Rectal smooth muscle tissue (tissue), 1 donor: ENCODE results near the gene KIAA1755.

Experiments
- H3K27ac ChIP-seq: one replicate; pipeline ENCODE4 v1.7.0; 2013; ENCODE audit warnings: low read depth, low read length, inconsistent platforms
- H3K27me3 ChIP-seq: one replicate; pipeline ENCODE4 v1.7.0; 2013; ENCODE audit warnings: low read length; ENCODE audit not compliant: control insufficient read depth, insufficient read depth
- H3K36me3 ChIP-seq: one replicate; pipeline ENCODE4 v1.7.0; 2013; ENCODE audit warnings: low read length; ENCODE audit not compliant: control insufficient read depth, insufficient read depth
- H3K4me1 ChIP-seq: one replicate; pipeline ENCODE4 v1.7.0; 2013; ENCODE audit warnings: low read length; ENCODE audit not compliant: control insufficient read depth, insufficient read depth
- H3K4me3 ChIP-seq: one replicate; pipeline ENCODE4 v1.7.0; 2013; ENCODE audit warnings: low read length
- H3K9ac ChIP-seq: one replicate; pipeline ENCODE4 v1.7.0; 2013; ENCODE audit warnings: low read length

The KIAA1755 gene

GRCh38 chr20:38164624-38165088 lies 95.9 kb downstream of the KIAA1755 start:
- Histone ChIP-seq H3K9ac (no peak overlapping the region), H3K4me1 (peaks cover 14% of the 10 kb centered on the region), H3K27ac (peak overlapping the region; percentile 2), H3K4me3 (peak overlapping the region; percentile 69), H3K27me3 (no peaks in the 10 kb centered on the region), H3K36me3 (peaks cover 4% of the 10 kb centered on the region)

- Histone ChIP-seq H3K27ac (no peak overlapping the region), H3K36me3 (peaks cover 4% of the 10 kb centered on the region), H3K4me1 (peaks cover 14% of the 10 kb centered on the region), H3K9ac (no peak overlapping the region), H3K27me3 (no peaks in the 10 kb centered on the region), H3K4me3 (peak overlapping the region; percentile 13)
Measured at GRCh38 chr20:38164069-38164468, 96.5 kb downstream of the KIAA1755 start.

GRCh38 chr20:38162878-38163875 lies 97.4 kb downstream of the KIAA1755 start:
- no peak overlapping the region for H3K27ac ChIP-seq
- H3K4me3 ChIP-seq, result peak overlapping the region; percentile 13
- peaks cover 14% of the 10 kb centered on the region for H3K4me1 ChIP-seq
- peaks cover 4% of the 10 kb centered on the region for H3K36me3 ChIP-seq
- H3K9ac ChIP-seq, result no peak overlapping the region
- H3K27me3 ChIP-seq, result no peaks in the 10 kb centered on the region

- peaks cover 20% of the 10 kb centered on the region for H3K4me1 ChIP-seq
- peaks cover 4% of the 10 kb centered on the region for H3K36me3 ChIP-seq
Measured at GRCh38 chr20:38162149-38162548, 98.4 kb downstream of the KIAA1755 start.

GRCh38 chr20:38161412-38161774 lies 99.1 kb downstream of the KIAA1755 start:
- H3K27ac ChIP-seq, result no peak overlapping the region
- no peak overlapping the region for H3K4me3 ChIP-seq
- peaks cover 22% of the 10 kb centered on the region for H3K4me1 ChIP-seq

More at GRCh38 chr20:38162149-38162548, 98.4 kb downstream of the KIAA1755 start:
- no peak overlapping the region for H3K9ac ChIP-seq
- no peak overlapping the region for H3K27ac ChIP-seq
- no peaks in the 10 kb centered on the region for H3K27me3 ChIP-seq
- H3K4me3 ChIP-seq, result no peak overlapping the region

More at GRCh38 chr20:38161412-38161774, 99.1 kb downstream of the KIAA1755 start:
- H3K27me3 ChIP-seq, result no peaks in the 10 kb centered on the region
- peaks cover 4% of the 10 kb centered on the region for H3K36me3 ChIP-seq
- H3K9ac ChIP-seq, result no peak overlapping the region
